Testis (tissue), 2 donors: ENCODE data around the gene COMMD7.

Experiments
- POLR2A ChIP-seq: fragments of 450-650 bp; IDR thresholded peaks from one replicate; pipeline ENCODE4 v1.6.1; 2017; ENCODE audit warnings: antibody characterized with exemption, mild to moderate bottlenecking, moderate library complexity
- TF ChIP-seq, protein P1 (sequence below), 3 experiments: fragments of 450-650 bp in 2 of 3; fragments of 200-600 bp in 1 of 3; sonication (generic) in 1 of 3; IDR thresholded peaks; one replicate each; pipeline ENCODE4 v1.5.1; 2016 to 2019; ENCODE audit warnings: antibody characterized with exemption in 3 of 3, mild to moderate bottlenecking in 2 of 3, moderate library complexity in 1 of 3

DNA sequence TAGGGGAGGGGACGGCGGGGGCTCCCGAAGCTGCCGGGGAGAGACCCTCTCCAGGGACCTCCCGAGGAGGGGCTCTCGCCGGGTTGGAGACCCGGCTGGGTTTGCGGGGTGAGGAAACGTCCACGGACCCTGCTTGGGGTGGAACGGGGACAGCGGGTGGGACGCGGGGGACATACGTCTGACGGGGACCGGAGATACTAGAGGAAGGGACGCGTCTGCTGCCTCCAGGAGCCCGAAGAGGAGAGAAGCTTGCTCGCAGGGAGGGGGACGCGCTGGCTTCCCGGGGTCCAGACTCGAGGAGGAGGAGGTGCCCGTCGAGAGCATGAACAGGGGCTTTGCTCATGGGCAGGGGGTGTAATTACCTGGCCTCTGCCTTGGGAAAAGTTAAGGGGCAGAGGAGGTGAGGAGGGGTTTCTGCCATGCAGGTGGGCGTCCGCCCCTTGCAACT, 19.5 kb upstream of the COMMD7 start:
- TF ChIP-seq, protein P1, sequence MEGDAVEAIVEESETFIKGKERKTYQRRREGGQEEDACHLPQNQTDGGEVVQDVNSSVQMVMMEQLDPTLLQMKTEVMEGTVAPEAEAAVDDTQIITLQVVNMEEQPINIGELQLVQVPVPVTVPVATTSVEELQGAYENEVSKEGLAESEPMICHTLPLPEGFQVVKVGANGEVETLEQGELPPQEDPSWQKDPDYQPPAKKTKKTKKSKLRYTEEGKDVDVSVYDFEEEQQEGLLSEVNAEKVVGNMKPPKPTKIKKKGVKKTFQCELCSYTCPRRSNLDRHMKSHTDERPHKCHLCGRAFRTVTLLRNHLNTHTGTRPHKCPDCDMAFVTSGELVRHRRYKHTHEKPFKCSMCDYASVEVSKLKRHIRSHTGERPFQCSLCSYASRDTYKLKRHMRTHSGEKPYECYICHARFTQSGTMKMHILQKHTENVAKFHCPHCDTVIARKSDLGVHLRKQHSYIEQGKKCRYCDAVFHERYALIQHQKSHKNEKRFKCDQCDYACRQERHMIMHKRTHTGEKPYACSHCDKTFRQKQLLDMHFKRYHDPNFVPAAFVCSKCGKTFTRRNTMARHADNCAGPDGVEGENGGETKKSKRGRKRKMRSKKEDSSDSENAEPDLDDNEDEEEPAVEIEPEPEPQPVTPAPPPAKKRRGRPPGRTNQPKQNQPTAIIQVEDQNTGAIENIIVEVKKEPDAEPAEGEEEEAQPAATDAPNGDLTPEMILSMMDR (IDR thresholded peaks at IDR 0.05) = no peak
- no peak for TF ChIP-seq POLR2A
